ENCODE data around the gene COA6. TPM values are rescaled to one million over a fixed set of nuclear protein-coding genes. Genes with fewer than 3 reads are reported as not detected.
A peak's percentile ranks its signal among the peaks of the same experiment; 100 is the strongest.

The COA6 gene
- total and polyA plus RNA-seq, 2 of the 13 experiments (the other 11 are each of a cell fraction or from before 2014, with no cell fraction given): 32.4 to 104 TPM

GRCh38 chr1:234327577-234328164, 45.6 kb upstream of the COA6 start (continued):
- TF ChIP-seq, protein P1, sequence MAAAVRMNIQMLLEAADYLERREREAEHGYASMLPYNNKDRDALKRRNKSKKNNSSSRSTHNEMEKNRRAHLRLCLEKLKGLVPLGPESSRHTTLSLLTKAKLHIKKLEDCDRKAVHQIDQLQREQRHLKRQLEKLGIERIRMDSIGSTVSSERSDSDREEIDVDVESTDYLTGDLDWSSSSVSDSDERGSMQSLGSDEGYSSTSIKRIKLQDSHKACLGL (CRISPR knock-in tag; IDR thresholded peaks at IDR 0.05): peak; percentile 49; the same call in 1 of the 2 replicates
- no peak for TF ChIP-seq ZNF839 (CRISPR knock-in tag; IDR thresholded peaks at IDR 0.05; ENCODE audit: borderline replicate concordance)
- TF ChIP-seq, protein P2, sequence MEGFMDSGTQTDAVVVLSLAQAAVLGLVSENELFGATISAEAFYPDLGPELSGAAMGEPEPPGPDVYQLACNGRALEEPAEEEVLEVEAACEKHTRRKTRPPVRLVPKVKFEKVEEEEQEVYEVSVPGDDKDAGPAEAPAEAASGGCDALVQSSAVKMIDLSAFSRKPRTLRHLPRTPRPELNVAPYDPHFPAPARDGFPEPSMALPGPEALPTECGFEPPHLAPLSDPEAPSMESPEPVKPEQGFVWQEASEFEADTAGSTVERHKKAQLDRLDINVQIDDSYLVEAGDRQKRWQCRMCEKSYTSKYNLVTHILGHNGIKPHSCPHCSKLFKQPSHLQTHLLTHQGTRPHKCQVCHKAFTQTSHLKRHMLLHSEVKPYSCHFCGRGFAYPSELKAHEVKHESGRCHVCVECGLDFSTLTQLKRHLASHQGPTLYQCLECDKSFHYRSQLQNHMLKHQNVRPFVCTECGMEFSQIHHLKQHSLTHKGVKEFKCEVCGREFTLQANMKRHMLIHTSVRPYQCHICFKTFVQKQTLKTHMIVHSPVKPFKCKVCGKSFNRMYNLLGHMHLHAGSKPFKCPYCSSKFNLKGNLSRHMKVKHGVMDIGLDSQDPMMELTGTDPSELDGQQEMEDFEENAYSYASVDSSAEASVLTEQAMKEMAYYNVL (CRISPR knock-in tag; IDR thresholded peaks at IDR 0.05; ENCODE audit: borderline replicate concordance): peak; percentile 79; the same call in 1 of the 2 replicates
- TF ChIP-seq ZNF879 (CRISPR knock-in tag; IDR thresholded peaks at IDR 0.05): no peak
- TF ChIP-seq NCOA2 (CRISPR knock-in tag; IDR thresholded peaks at IDR 0.05): peak; percentile 80
- no peak for TF ChIP-seq FOXA1 (IDR thresholded peaks at IDR 0.05)
- TF ChIP-seq FOXA1 (CRISPR knock-in tag; IDR thresholded peaks at IDR 0.05): peak; percentile 46; the same call in 1 of the 2 replicates
- no peak for TF ChIP-seq ZNF329 (CRISPR knock-in tag; IDR thresholded peaks at IDR 0.05; ENCODE audit: low read depth)
- TF ChIP-seq ZFP62 (CRISPR knock-in tag; IDR thresholded peaks at IDR 0.05): no peak
- no peak for TF ChIP-seq CCAR2 (optimal IDR thresholded peaks at IDR 0.05; ENCODE audit: low read depth, low read length)
- TF ChIP-seq SRSF4 (IDR thresholded peaks at IDR 0.05; ENCODE audit: low read depth, low read length, poor library complexity, severe bottlenecking): no peak
- TF ChIP-seq HNF4A (CRISPR knock-in tag; IDR thresholded peaks at IDR 0.05): peak; percentile 96
- peak; percentile 12; the same call in 1 of the 2 replicates for TF ChIP-seq ZNF281 (CRISPR knock-in tag; IDR thresholded peaks at IDR 0.05; ENCODE audit: borderline replicate concordance)
- TF ChIP-seq HCFC1 (IDR thresholded peaks at IDR 0.05; ENCODE audit: low read depth, low read length): no peak
- peak; percentile 89 for TF ChIP-seq HDAC2 (CRISPR knock-in tag; IDR thresholded peaks at IDR 0.05)
- TF ChIP-seq, protein P3, sequence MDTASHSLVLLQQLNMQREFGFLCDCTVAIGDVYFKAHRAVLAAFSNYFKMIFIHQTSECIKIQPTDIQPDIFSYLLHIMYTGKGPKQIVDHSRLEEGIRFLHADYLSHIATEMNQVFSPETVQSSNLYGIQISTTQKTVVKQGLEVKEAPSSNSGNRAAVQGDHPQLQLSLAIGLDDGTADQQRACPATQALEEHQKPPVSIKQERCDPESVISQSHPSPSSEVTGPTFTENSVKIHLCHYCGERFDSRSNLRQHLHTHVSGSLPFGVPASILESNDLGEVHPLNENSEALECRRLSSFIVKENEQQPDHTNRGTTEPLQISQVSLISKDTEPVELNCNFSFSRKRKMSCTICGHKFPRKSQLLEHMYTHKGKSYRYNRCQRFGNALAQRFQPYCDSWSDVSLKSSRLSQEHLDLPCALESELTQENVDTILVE (CRISPR knock-in tag; IDR thresholded peaks at IDR 0.05): peak; percentile 50; the same call in 1 of the 2 replicates
- TF ChIP-seq ZNF512B (CRISPR knock-in tag; IDR thresholded peaks at IDR 0.05; ENCODE audit: borderline replicate concordance): no peak
- TF ChIP-seq, protein P4, sequence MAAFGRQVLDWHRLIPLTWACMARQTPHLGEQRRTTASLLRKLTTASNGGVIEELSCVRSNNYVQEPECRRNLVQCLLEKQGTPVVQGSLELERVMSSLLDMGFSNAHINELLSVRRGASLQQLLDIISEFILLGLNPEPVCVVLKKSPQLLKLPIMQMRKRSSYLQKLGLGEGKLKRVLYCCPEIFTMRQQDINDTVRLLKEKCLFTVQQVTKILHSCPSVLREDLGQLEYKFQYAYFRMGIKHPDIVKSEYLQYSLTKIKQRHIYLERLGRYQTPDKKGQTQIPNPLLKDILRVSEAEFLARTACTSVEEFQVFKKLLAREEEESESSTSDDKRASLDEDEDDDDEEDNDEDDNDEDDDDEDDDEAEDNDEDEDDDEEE (CRISPR knock-in tag; IDR thresholded peaks at IDR 0.05): no peak
- TF ChIP-seq NR2F1 (CRISPR knock-in tag; IDR thresholded peaks at IDR 0.05): peak in 1 of 2 experiments; percentile 29; a peak in 1 of 4 replicates

All from HepG2 (cell line).